Testis (tissue), 2 donors: Measurements from ENCODE around the gene DOK5.

Experiments used
- POLR2A ChIP-seq: fragments of 450-650 bp; IDR thresholded peaks from one replicate; pipeline ENCODE4 v1.6.1; 2017; ENCODE audit warnings: antibody characterized with exemption, mild to moderate bottlenecking, moderate library complexity
- TF ChIP-seq, protein P1 (sequence below), 3 experiments: fragments of 450-650 bp in 2 of 3; fragments of 200-600 bp in 1 of 3; sonication (generic) in 1 of 3; IDR thresholded peaks; one replicate each; pipeline ENCODE4 v1.5.1; 2016 to 2019; ENCODE audit warnings: antibody characterized with exemption in 3 of 3, mild to moderate bottlenecking in 2 of 3, moderate library complexity in 1 of 3

DNA sequence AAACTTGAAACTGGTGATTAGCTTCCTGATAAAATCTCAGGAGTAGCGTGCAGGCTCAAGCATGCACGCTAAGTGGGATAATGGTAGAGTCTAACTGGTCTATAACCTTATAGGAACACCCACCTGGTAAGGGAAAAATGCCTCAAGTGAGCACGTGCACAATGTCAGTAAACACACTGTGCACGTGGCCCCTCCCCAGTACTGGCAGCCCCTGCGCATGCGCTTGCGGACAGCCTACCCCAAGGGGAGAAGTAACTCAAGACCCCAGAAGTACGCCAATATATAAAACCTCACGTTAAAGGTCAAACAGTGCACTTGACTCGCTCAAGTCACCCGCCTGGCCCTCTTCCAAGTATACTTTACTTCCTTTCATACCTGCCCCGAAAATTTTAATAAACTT, 23.1 kb upstream of the DOK5 start:
- TF ChIP-seq POLR2A, result no peak
- TF ChIP-seq, protein P1, sequence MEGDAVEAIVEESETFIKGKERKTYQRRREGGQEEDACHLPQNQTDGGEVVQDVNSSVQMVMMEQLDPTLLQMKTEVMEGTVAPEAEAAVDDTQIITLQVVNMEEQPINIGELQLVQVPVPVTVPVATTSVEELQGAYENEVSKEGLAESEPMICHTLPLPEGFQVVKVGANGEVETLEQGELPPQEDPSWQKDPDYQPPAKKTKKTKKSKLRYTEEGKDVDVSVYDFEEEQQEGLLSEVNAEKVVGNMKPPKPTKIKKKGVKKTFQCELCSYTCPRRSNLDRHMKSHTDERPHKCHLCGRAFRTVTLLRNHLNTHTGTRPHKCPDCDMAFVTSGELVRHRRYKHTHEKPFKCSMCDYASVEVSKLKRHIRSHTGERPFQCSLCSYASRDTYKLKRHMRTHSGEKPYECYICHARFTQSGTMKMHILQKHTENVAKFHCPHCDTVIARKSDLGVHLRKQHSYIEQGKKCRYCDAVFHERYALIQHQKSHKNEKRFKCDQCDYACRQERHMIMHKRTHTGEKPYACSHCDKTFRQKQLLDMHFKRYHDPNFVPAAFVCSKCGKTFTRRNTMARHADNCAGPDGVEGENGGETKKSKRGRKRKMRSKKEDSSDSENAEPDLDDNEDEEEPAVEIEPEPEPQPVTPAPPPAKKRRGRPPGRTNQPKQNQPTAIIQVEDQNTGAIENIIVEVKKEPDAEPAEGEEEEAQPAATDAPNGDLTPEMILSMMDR (IDR thresholded peaks at IDR 0.05), result no peak
